ENCODE results near the gene WWP2. TPM values are rescaled to one million over a fixed set of nuclear protein-coding genes. Genes with fewer than 3 reads are reported as not detected.

The WWP2 gene
- total RNA-seq, 1 experiment from 2014 or later = 22.8 TPM

DNA sequence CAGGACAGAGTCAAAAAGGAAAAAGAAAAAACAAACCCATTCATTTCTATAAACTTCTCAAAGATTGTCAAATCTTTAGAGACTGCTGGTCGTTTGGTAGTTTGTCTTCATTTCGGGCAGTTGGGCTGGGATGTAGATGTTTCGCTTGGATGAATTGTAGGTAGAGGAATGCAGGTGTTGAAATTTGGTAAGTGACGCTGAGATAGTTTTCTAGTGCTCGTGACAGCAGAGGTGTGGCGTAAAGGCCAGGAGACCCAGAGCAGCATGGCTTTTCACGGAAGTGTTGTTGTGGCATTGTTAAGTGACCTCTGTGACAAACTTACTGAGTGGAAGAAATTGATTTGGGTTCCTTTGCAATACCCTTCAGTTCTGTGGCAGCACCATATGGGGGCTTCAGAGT lies 110.8 kb downstream of the WWP2 start:
- ChIA-PET POLR2A (interaction anchor here (0.6 kb wide), 1 partner anchor 369 kb away, joined by 6 read pairs; no protein-coding TSS in a partner anchor), CTCF (no interaction called here)
- BruUV-seq (replicated peaks) = no TSS peak
- no peak overlapping the region for H3K4me3 ChIP-seq (ENCODE audit: low read depth in 2 of 2, low read length in 2 of 2)
- no peak for ATAC-seq
- in situ Hi-C loops (cut with HindIII; ENCODE audit: low pct_unique_long_range_greater_than_20kb, low sequenced_read_pairs) = no loop called here
- H3K36me3 ChIP-seq (ENCODE audit: control insufficient read depth, insufficient read depth, low read length) = no peaks in the 10 kb centered on the region
- DNase-seq (ENCODE audit: low read depth, low spot score) = no peak
- no peaks in the 10 kb centered on the region for H3K9me3 ChIP-seq (ENCODE audit: control insufficient read depth, insufficient read depth, low read depth, low read length)
- H3K27ac ChIP-seq (ENCODE audit: low read length) = no peak overlapping the region
- no peaks in the 10 kb centered on the region for H3K27me3 ChIP-seq (ENCODE audit: control insufficient read depth, insufficient read depth, low read length)
- TF ChIP-seq POLR2AphosphoS5 (IDR thresholded peaks at IDR 0.05; ENCODE audit: low read depth, low read length) = no peak
- TF ChIP-seq SIN3A (IDR thresholded peaks at IDR 0.05; ENCODE audit: borderline replicate concordance, insufficient read depth, low read depth, low read length) = no peak
- no peak for TF ChIP-seq TCF7L2 (IDR thresholded peaks at IDR 0.05; ENCODE audit: low read depth, low read length)
- TF ChIP-seq, protein P1, sequence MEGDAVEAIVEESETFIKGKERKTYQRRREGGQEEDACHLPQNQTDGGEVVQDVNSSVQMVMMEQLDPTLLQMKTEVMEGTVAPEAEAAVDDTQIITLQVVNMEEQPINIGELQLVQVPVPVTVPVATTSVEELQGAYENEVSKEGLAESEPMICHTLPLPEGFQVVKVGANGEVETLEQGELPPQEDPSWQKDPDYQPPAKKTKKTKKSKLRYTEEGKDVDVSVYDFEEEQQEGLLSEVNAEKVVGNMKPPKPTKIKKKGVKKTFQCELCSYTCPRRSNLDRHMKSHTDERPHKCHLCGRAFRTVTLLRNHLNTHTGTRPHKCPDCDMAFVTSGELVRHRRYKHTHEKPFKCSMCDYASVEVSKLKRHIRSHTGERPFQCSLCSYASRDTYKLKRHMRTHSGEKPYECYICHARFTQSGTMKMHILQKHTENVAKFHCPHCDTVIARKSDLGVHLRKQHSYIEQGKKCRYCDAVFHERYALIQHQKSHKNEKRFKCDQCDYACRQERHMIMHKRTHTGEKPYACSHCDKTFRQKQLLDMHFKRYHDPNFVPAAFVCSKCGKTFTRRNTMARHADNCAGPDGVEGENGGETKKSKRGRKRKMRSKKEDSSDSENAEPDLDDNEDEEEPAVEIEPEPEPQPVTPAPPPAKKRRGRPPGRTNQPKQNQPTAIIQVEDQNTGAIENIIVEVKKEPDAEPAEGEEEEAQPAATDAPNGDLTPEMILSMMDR (IDR thresholded peaks at IDR 0.05) = no peak
- TF ChIP-seq, protein P2, sequence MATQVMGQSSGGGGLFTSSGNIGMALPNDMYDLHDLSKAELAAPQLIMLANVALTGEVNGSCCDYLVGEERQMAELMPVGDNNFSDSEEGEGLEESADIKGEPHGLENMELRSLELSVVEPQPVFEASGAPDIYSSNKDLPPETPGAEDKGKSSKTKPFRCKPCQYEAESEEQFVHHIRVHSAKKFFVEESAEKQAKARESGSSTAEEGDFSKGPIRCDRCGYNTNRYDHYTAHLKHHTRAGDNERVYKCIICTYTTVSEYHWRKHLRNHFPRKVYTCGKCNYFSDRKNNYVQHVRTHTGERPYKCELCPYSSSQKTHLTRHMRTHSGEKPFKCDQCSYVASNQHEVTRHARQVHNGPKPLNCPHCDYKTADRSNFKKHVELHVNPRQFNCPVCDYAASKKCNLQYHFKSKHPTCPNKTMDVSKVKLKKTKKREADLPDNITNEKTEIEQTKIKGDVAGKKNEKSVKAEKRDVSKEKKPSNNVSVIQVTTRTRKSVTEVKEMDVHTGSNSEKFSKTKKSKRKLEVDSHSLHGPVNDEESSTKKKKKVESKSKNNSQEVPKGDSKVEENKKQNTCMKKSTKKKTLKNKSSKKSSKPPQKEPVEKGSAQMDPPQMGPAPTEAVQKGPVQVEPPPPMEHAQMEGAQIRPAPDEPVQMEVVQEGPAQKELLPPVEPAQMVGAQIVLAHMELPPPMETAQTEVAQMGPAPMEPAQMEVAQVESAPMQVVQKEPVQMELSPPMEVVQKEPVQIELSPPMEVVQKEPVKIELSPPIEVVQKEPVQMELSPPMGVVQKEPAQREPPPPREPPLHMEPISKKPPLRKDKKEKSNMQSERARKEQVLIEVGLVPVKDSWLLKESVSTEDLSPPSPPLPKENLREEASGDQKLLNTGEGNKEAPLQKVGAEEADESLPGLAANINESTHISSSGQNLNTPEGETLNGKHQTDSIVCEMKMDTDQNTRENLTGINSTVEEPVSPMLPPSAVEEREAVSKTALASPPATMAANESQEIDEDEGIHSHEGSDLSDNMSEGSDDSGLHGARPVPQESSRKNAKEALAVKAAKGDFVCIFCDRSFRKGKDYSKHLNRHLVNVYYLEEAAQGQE (IDR thresholded peaks at IDR 0.05; ENCODE audit: insufficient read depth in 1 of 2, low read depth in 2 of 2, low read length in 1 of 2) = no peak
- intact Hi-C loops (cut with micrococcal nuclease; ENCODE audit: unreplicated experiment) = no loop called here
- no peaks in the 10 kb centered on the region for H3K4me1 ChIP-seq (ENCODE audit: control insufficient read depth, insufficient read depth, low read length)

DNA sequence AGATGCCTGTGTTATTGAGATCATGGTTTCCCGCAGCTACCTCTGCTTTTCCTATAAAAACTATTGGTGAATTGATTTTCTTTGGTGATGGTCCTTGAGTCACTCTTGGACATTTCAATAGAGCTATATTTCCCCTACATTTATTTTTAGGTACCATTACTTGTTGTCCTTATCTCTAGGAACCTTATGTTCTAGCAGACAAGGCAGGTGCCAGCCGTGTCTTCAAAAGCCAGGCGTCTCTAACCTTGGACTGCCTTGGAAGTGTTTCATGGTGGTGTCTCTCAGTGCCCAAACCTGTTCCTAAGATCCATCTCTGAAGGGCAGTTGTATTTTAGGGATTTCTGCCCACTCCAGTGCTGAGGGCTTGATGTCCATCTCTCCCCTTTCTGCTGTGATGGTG lies 111.7 kb downstream of the WWP2 start:
- TF ChIP-seq TCF7L2 (IDR thresholded peaks at IDR 0.05; ENCODE audit: low read depth, low read length) (no peak), SIN3A (IDR thresholded peaks at IDR 0.05; ENCODE audit: borderline replicate concordance, insufficient read depth, low read depth, low read length) (no peak), POLR2AphosphoS5 (IDR thresholded peaks at IDR 0.05; ENCODE audit: low read depth, low read length) (no peak)
- TF ChIP-seq, protein P2 (IDR thresholded peaks at IDR 0.05; ENCODE audit: insufficient read depth in 1 of 2, low read depth in 2 of 2, low read length in 1 of 2) = no peak
- TF ChIP-seq, protein P1 (IDR thresholded peaks at IDR 0.05) = no peak
- Histone ChIP-seq H3K9me3 (ENCODE audit: control insufficient read depth, insufficient read depth, low read depth, low read length) (no peaks in the 10 kb centered on the region), H3K27ac (ENCODE audit: low read length) (no peak overlapping the region), H3K27me3 (ENCODE audit: control insufficient read depth, insufficient read depth, low read length) (no peaks in the 10 kb centered on the region), H3K4me1 (ENCODE audit: control insufficient read depth, insufficient read depth, low read length) (no peaks in the 10 kb centered on the region), H3K4me3 (ENCODE audit: low read depth in 2 of 2, low read length in 2 of 2) (no peak overlapping the region), H3K36me3 (ENCODE audit: control insufficient read depth, insufficient read depth, low read length) (no peaks in the 10 kb centered on the region)
- ATAC-seq (no peak), DNase-seq (ENCODE audit: low read depth, low spot score) (no peak)
- intact Hi-C loops (cut with micrococcal nuclease; ENCODE audit: unreplicated experiment) = no loop called here
- ChIA-PET POLR2A (no interaction called here), CTCF (no interaction called here)
- BruUV-seq (replicated peaks) = no TSS peak
- in situ Hi-C loops (cut with HindIII; ENCODE audit: low pct_unique_long_range_greater_than_20kb, low sequenced_read_pairs) = no loop called here
